DND-41 (cell line): Measurements from ENCODE around the gene SLC8A3.

ENCODE experiments used
- EZH2 ChIP-seq: IDR thresholded peaks from 3 replicates; pipeline ENCODE4 v1.6.1; 2012; ENCODE audit warnings: borderline replicate concordance, low read depth, mild to moderate bottlenecking, moderate library complexity, low read length, inconsistent platforms; ENCODE audit not compliant: severe bottlenecking
- TF ChIP-seq, protein P1 (sequence below): IDR thresholded peaks from 2 replicates; pipeline ENCODE4 v1.5.1; 2012; ENCODE audit warnings: borderline replicate concordance, low read length, moderate library complexity, mild to moderate bottlenecking; ENCODE audit not compliant: poor library complexity, severe bottlenecking; ENCODE audit errors: extremely low read depth

DNA sequence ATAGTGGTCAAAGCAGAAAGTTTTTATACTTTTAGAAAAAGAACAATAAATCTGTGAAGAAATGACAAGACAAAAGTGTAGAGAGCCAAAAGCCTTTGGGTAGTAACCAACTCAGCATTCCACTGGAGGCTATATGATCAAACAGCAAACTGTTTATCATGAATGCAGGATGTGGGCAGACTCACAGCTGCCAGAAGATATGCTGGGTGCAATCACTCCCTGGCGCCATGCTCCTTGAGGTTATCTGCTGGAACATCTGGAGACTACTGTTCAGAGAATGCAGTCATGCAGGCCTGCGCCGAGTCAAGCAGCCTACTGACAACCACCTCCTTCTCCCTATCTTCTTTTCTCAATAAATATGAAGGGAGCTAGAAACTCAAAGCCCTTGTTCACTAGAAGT is 49.0 kb upstream of the SLC8A3 start:
- no peak for TF ChIP-seq EZH2
- TF ChIP-seq, protein P1, sequence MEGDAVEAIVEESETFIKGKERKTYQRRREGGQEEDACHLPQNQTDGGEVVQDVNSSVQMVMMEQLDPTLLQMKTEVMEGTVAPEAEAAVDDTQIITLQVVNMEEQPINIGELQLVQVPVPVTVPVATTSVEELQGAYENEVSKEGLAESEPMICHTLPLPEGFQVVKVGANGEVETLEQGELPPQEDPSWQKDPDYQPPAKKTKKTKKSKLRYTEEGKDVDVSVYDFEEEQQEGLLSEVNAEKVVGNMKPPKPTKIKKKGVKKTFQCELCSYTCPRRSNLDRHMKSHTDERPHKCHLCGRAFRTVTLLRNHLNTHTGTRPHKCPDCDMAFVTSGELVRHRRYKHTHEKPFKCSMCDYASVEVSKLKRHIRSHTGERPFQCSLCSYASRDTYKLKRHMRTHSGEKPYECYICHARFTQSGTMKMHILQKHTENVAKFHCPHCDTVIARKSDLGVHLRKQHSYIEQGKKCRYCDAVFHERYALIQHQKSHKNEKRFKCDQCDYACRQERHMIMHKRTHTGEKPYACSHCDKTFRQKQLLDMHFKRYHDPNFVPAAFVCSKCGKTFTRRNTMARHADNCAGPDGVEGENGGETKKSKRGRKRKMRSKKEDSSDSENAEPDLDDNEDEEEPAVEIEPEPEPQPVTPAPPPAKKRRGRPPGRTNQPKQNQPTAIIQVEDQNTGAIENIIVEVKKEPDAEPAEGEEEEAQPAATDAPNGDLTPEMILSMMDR = no peak
